Activated CD4-positive, alpha-beta T cell treated with anti-CD3 and anti-CD28 coated beads, Interleukin-10, Interleukin-2, amounts not matched to agents 100 ng/mL and 50 ng/mL, durations not matched to agents 16 hours and 8 hours (primary cell): Measurements from ENCODE around the gene SMOC2.

Source experiments
- DNase-seq: peaks from one replicate; pipeline ENCODE4 v3.0.0-alpha.2; 2020

The SMOC2 gene

DNA sequence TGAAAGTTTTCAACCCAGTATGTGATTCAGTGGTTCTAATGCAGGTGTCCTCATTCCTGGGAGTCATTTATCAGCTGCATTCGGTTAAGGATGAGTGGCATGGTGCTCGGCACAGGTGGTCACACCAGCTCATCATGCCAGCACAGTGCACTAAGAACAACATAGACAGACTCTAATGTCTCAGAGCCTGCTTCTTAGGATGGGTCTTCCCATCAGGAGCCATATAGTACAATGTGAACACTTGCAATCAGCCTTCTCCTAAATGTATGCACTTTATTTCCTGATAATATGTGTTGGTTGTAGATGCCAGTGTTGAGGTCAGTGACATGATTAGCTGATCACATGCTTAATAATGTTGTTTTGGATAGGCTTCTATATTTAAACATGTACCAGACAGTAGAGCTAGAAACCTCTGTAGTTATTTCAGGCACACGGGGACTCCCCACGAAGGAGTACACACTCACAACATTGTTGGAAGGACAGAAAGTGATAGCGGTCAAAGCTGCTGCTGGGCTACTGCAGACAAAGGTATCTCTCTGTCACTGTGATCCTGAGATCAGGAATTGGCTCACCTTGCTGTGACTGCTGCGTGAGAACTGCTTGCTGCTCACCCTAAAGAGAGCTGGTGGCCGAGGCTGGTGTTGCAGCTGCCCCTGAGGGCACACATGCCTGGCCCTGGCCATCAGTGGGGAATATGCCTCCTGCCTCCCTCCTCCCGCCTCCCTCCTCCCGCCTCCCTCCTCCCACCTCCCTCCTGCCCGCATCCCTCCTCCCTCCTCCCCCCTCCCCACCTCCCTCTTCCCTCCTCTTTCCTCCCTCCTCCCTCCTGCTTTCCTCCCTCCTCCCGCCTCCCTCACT, 195.4 kb downstream of the SMOC2 start:
- DNase-seq, result no peak

DNA sequence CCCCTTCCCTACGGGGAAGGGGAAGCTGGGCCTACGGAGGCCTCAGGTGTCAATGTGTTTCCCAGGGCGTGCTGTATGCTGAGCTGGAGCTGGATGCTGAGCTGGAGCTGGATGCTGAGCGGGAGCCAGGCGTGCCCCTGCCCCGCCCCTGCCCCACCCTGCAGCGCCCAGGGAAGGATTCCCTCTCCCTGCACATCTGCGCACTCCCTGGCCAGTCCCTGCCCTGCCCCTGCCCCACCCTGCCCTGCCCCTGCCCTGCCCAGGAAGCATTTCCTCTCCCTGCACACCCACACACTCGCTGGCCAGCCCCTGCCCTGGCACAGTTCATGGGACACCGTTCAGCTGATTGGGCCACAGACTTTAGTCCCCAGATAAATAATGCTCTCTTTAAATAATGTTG, 196.8 kb downstream of the SMOC2 start:
- no peak for DNase-seq

DNA sequence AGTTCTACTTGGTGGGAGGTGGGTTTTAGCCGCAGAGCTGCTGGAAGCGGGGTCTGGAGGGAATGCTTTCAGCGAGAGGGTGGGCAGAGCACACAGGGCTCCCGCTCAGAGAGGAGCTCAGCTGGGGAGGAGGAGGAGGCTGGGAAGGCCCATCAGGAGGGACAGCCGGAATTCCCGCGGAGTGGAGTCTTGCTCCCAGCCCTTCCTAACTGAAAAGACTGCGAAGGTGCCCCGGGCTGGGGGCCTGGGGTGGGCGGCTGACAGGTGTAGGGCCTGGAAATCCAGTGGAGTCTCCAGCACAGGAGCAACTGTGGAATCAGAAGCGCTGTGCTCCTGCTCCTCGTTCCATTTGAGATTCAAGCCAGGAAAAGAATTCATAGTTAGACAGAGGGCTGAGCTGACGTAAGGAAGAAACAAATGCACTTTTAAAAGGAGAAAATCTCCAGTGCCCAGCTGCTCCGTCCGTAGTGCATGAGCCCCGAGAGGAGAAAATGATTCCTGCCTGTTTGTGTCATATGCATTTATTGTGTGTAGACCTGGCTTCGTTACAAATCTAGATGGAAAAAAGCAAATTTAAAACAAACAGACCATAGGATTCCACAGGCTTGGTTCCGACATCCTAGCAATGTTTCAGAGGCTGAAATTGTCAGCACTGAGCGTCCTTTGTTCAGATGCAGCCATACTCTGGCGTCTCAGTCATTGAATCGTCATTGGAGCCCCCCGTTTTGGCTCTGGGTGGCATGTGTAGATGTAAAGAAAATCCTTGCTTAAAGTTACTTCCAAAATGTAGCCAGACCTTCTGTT, 197.7 kb downstream of the SMOC2 start:
- no peak for DNase-seq

DNA sequence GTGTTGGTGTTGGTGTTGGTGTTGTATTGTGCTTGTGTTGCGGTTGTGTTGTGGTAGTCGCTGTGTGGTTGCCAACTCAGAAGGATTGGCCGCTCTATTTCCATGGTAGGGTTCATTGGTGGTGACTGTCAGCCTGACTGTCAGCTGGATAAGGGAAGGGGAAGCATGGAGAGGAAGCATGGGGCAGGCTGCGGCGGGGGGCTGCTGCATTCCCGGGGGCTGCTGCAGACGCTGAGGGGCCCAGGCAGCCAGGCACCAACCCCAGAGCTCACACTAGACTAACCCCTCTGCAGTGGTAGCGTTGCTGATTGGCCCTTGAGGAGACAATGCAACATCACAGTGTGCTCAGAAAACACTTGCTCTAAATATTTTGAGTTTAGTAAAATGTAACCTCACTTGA, 199.2 kb downstream of the SMOC2 start:
- no peak for DNase-seq

DNA sequence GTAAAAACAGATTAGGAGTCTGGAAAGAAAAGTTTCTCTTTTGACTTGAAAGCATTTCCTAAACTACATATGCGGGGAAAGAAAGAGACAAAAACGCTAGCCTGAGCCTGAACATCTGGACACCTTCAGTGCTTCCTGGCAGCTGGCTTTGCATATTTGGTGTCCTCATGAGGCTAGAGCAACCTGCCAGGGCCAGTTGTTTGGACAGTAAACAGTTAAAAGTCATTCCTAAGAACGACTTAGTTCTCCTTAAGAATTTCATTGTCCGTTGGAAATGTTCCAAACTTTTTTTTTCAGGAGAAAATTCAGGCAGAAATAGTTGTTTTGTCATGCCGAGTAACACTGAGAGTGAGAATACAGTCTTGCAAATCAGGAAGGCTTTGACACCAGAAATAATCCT, 199.8 kb downstream of the SMOC2 start:
- no peak for DNase-seq

DNA sequence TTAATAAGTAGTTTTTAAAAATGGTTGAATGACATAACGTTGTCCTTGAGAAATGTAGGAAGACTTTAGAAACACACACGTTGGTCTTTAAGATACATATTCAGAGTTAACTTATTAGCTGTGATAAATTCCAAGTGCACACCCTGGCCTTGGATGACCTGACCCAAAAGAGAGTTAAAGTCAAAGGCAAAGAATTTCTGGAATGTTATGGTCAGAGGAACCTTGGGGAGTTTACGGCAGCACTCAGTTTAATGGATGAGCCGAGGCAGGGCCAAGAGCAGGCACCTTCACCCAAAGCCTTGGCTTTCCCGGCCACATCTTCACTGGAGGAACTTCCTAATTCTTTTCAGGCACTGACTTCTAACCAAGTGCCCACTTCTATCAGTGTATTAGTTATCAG, 200.5 kb downstream of the SMOC2 start:
- DNase-seq, result no peak

DNA sequence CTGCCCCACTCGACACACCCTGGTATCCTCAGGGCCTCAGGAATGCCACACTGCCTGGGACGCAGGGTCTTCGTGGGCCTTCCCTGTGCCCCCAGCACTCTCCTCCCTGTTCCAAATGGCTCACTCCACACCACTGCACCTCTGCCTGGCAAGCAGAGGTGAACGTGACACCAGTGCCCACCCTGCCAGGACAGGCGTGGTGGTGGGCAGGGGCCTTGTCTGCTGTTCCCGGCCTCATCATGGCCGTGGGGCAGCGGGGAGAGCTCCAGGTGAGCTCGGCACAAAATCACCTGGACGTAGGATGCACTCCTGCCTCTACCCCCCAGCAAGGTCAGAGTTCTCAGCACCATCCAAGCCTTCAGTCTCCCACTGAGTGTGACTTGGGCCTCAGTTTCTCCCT, 202.4 kb downstream of the SMOC2 start:
- DNase-seq, result no peak

DNA sequence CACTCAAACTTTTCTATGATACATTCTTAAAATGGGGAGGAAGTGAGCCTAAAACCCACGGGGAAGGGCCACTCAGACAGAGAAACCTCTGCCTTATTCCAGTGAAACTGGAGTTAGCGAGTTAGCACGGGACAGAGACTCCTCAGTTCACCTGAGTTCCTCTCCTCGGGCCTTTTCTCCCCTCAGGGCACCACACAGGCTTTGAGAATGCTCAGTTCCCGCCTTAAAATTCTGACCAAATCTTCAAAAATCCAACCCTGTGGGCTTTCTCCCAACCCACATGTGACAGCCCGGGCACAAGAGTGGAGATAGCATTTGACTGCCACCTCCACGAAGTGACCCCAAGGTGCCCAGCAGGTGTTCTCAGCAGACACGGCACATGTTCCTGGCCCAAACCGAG, 204.3 kb downstream of the SMOC2 start:
- DNase-seq, result no peak

DNA sequence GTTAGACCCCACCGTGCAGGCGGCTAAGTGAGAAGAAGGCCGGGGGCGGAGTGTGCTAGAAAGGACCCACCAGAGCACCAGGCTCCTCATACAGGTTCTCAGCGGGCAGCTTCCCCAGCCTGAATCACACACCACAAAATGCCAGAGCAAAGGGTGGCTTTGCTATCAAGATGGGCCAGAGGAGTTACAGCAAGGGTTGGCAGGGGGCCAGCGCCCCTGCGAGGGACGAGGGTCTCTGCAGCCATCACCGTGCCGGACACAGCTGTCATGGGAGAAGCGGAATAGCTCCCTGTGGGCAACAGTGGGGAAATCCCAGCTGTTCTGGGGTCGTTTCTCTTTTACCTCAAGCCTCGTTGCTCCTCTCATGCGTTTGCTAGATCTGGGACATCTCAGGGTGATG, 206.3 kb downstream of the SMOC2 start:
- DNase-seq, result no peak

DNA sequence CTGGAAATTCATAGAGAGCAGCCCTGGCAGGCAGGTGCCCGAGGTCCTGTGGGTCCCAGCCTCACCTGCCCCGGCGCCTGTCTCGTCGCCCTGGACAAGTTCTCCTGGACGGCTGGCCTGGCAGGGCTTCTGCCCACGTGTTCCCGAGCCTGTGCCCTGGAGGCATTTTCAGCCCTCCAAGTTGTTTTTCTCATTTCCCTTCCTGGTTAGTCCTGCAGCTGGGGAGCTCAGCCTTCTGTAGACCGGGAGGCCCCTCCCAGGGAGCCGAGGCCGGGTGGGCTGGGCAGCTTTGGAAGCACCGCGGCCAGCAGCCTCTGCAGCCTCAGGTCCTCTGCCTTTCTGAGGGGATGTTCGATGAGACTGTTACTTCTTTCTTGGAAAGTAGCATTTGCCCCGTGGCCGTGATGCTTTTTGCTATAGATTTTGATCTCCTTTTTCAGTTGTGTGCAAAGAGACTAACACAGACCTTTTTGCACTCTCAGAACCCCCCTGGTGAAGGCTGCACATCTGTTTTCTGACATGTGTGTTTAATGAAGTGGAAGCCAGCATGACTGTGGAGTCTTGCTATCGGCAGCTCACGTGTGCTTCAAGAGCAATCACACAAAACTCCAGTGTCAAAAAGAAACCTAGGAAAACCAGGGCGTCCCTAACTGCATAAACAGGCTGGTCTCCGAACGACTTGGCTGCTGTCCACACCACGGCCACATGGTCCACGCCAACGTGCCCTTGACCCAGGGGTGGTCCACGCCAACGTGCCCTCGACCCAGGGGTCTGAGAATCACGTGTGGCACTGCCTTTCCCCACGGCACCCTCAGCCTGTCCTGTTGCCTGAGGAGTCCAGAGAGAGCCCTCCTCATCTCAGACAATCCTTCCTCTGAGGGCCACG, 207.5 kb downstream of the SMOC2 start:
- DNase-seq, result no peak

DNA sequence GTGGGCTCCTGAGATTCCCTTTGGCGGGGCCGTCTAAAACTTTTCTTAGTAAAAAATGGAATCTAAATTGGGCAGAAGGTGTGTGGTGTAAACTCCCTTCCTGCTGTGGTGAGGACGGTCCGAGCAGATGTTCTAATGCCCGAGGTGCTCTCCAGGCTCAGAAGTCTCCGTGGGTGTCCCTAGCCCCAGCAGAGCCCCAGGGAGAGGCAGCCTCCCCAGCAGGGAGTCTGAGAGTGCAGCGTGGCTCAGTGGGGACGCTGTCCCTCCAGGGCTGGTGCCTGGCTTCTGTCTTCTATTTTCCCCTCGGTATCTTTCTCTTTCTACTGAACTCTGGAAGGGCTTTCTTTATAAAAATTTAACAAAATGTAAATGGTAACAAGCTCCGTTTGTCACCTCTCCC, 208.2 kb downstream of the SMOC2 start:
- DNase-seq, result no peak

DNA sequence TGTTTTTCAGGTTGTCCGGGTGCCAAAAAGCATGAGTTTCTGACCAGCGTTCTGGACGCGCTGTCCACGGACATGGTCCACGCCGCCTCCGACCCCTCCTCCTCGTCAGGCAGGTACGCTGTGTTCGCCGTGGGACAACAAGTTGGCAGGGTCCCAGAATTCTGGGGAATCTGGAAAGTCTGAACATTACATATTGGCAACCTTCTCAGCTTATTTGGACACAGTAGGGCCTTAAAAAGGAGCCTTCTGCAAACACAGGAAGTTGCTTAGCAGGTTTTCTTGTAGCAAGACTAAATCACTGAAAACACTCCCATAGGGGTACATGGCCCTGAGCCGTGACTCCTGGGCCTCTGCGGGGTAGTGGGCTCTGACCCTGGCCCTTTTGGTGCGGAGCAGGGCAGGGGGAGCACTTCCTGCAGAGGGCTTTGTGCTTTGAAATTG, 209.7 kb downstream of the SMOC2 start:
- DNase-seq, result no peak

DNA sequence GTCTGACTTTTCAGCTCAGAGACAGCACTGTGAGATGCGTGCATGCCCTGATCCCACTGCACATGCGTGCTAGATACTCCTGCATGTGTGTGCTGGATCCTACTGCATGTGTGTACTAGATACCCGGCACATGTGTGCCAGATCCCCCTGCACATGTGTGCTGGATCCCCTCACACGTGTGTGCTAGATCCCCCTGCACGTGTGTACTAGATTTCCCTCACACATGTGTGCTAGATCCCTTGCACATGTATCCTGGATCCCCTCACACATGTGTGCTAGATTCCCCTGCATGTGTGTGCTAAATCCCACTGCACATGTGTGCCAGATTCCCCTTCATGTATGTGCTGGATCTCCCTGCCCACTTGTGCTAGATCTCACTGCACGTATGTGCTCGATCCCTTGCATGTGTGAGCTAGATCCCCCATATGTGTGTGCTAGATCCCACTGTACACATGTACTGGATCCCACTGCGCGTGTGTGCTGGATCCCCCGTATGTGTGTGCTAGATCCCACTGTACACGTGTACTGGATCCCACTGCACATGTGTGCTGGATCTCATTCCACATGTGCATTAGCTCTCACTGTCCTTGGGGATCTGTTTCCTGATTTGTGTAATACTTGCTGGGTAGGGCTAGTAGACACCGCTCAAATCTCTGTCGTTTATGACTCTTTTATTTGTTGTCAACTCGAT, 214.6 kb downstream of the SMOC2 start:
- DNase-seq, result no peak

DNA sequence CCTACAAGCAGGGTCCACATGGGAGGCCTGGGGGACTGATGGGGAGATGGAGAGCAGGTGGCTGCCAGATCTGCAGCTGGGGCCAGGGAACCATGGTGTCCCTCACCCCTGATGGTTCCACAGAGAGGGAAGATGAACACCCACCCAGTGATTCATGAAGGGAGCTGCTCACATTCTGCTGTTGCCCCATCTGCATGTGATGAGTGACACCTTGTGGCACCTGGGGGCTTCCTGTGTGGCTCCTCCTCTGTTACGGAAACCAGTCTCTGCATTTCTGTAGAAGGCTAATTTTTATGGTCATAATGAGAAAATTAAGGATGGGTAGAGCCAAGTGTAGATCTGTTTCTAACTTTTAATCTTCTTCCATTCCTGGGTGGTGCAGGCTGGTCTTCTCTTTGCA, 217.1 kb downstream of the SMOC2 start:
- DNase-seq, result no peak

DNA sequence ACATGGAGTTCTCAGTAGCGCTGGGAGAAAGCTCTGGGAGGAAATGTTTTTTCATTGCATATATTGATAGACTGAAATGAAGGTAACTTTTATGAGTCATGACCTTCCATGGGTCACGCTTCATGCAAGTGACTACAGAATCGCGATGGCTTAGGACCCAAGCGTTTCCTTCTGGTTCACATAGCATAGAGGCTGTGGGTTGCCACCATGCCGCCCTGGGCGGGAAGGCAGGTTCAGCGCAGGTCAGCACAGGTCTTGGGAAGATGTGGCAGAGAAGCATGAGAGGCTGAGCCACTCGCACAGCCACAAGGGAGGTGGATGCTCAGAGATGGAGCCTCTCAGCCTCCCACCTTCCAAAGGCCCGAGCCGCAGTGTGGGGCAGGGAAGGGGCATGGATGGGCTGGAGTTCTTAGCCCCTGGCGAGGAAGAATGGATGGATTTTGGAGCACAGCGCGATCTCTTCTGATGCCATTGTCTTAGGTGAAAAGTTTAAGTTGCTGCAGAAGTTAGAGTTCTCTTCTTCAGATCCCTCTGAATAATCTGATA, 219.5 kb downstream of the SMOC2 start:
- DNase-seq, result no peak

DNA sequence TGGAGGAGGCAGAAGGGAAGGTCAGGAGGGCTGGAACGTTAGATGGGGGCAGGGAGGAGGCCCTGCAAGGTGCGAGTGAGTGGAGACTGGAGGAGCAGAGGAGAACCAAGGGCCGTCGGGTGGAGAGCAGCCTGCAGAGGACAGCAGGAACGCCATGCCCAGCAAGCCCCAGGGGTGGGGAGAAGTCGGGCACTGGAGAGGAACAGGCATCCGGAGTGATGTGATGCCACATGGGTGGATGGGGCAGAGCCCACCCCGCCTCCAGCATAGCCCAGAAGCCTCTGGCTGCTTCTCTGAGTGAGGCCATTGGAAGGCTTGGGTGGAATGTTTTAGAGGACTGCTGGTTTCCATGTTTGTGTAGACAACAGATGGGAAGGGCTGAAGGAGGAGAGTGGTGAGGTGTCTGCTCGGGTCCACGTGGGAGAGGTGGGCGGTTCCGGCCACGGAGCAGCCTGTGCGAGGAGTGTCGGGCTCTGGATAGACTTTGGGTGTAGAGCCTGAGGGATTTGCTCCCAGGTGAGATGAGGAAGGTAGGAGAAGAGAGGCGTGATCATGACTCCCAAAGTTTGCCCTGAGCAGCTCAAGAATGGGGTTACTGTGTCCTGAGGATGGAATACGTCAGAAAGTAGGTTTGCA, 221.4 kb downstream of the SMOC2 start:
- DNase-seq, result no peak

DNA sequence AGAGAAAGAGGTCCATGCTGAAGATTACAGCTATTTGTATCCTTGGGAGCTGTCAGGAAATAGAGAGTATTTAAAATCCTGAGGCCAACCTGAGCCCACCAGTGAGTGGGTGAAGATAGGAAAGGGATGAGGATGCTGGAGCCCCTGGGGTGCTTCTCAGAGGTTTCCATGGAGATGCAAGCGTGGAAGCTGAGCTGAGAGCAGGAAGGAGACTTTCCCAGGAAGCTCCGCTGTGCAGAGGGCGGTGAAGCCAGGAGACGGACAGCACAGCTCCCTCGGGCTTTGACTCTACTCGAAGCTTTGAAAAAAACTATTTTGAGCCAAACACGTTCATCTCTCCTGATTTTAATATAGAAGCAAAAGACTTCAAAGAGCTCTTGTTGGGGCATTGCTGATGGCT, 222.1 kb downstream of the SMOC2 start:
- no peak for DNase-seq

DNA sequence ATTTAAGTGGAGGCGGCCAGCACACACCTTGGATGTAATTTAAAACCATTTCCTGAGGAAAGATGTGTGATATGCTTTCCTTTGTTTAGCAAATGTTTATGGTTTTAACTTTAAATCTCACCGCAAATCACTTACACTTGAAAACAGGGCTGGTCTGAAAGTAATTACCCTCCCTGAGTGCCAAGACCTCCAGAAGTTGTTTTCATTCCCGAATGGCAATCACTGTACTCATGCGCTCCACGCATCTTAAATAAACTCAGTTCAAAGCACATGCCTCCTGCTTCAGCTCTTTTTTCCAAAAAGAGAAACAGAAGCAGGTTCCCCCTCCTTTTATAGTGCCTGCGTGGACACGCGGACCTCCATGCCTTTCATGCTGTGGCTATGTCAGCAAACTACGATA, 224.0 kb downstream of the SMOC2 start:
- DNase-seq, result no peak

DNA sequence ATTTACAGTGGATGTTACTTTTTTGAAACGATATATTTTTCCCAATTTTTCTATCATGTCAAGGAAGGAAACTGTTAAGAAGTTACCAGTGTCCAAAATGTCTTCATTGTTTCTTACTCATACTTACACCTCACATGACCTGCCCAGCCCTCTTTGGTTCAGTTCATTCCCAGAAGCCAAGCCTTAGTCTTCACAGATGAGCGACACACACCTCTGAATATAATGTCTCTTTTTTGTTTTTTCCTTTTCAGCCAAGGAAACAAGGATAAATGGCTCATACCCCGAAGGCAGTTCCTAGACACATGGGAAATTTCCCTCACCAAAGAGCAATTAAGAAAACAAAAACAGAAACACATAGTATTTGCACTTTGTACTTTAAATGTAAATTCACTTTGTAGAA, 225.2 kb downstream of the SMOC2 start:
- no peak for DNase-seq

DNA sequence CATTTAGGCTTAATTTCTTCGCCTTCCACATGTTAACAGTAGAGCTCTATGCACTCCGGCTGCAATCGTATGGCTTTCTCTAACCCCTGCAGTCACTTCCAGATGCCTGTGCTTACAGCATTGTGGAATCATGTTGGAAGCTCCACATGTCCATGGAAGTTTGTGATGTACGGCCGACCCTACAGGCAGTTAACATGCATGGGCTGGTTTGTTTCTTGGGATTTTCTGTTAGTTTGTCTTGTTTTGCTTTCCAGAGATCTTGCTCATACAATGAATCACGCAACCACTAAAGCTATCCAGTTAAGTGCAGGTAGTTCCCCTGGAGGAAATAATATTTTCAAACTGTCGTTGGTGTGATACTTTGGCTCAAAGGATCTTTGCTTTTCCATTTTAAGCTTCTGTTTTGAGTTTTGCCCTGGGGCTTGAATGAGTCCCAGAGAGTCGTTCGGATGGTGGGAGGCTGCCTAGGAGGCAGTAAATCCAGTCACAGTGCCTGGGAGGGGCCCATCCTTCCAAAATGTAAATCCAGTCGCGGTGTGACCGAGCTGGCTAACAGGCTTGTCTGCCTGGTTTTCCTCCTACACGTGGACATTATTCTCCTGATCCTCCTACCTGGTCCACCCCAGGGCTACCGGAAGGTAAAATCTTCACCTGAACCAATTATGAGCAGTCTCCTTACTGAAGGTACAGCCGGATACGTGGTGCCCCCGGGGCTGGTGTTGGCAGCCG, 225.9 kb downstream of the SMOC2 start:
- no peak for DNase-seq

DNA sequence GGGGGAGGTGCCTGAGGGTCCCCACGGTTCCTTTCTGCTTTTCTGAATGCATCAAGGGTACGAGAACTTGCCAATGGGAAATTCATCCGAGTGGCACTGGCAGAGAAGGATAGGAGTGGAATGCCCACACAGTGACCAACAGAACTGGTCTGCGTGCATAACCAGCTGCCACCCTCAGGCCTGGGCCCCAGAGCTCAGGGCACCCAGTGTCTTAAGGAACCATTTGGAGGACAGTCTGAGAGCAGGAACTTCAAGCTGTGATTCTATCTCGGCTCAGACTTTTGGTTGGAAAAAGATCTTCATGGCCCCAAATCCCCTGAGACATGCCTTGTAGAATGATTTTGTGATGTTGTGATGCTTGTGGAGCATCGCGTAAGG, 226.4 kb downstream of the SMOC2 start:
- no peak for DNase-seq
